ENCODE data around the gene LRRC47.
A peak's percentile ranks its signal among the peaks of the same experiment; 100 is the strongest.

LRRC47 gene

GRCh38 chr1:3746830-3747521 lies 49.3 kb downstream of the LRRC47 start:
- Histone ChIP-seq H2AFZ (ENCODE audit: low read depth, low read length) (peak overlapping the region; percentile 45; the same call in 1 of the 2 replicates), H3K9me3 (ENCODE audit: insufficient read depth, low read length) (no peaks in the 10 kb centered on the region), H3K4me3 (ENCODE audit: low read length) (peak overlapping the region; percentile 90), H4K20me1 (ENCODE audit: insufficient read depth, low read length) (0 out of 2 replicates have a peak, but pooled peaks cover 3% of the 10 kb centered on the region), H3K27ac (ENCODE audit: low read length) (no peak overlapping the region), H3K27me3 (ENCODE audit: low read depth, low read length) (peaks cover 5% of the 10 kb centered on the region; the same call in 1 of the 2 replicates), H3K9ac (ENCODE audit: low read length) (peak overlapping the region; percentile 65), H3K4me1 (ENCODE audit: low read length) (peaks cover 14% of the 10 kb centered on the region), H3K79me2 (ENCODE audit: low read length) (no peaks in the 10 kb centered on the region), H3K4me2 (ENCODE audit: low read length) (peak overlapping the region; percentile 67), H3K36me3 (replicated peaks; ENCODE audit: low read depth, low read length) (no peaks in the 10 kb centered on the region)
- TF ChIP-seq, protein P1, sequence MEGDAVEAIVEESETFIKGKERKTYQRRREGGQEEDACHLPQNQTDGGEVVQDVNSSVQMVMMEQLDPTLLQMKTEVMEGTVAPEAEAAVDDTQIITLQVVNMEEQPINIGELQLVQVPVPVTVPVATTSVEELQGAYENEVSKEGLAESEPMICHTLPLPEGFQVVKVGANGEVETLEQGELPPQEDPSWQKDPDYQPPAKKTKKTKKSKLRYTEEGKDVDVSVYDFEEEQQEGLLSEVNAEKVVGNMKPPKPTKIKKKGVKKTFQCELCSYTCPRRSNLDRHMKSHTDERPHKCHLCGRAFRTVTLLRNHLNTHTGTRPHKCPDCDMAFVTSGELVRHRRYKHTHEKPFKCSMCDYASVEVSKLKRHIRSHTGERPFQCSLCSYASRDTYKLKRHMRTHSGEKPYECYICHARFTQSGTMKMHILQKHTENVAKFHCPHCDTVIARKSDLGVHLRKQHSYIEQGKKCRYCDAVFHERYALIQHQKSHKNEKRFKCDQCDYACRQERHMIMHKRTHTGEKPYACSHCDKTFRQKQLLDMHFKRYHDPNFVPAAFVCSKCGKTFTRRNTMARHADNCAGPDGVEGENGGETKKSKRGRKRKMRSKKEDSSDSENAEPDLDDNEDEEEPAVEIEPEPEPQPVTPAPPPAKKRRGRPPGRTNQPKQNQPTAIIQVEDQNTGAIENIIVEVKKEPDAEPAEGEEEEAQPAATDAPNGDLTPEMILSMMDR (IDR thresholded peaks at IDR 0.05; ENCODE audit: low read depth, low read length): no peak
- TF ChIP-seq EZH2phosphoT487 (IDR thresholded peaks at IDR 0.05; ENCODE audit: low read depth): no peak

DNA sequence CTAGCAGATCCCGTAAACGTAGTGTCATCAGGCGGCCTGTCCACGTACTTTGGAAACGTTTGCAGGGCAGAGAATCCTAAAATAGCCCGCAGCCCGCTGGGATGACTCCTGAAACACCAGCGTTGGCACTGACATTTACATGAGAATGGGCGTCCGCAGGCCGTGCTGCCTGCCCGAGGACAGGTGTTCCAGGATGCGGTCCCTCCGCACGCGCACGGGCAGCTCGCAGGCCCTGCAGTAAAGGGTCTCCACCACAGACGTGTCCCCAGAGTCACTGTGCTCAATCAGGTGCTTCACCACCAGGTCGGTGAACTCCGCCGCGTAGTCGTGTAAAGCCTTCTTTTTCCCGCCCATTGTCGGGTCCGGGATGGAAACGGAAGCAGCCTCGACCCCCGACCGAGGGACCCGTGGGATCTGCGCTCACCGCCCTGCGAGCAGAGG lies 49.9 kb downstream of the LRRC47 start:
- Histone ChIP-seq H4K20me1 (ENCODE audit: insufficient read depth, low read length) (0 out of 2 replicates have a peak, but pooled peaks cover 3% of the 10 kb centered on the region), H3K4me3 (ENCODE audit: low read length) (peak overlapping the region; percentile 90), H3K9me3 (ENCODE audit: insufficient read depth, low read length) (no peaks in the 10 kb centered on the region), H2AFZ (ENCODE audit: low read depth, low read length) (no peak overlapping the region), H3K27me3 (ENCODE audit: low read depth, low read length) (peaks cover 5% of the 10 kb centered on the region; the same call in 1 of the 2 replicates), H3K36me3 (replicated peaks; ENCODE audit: low read depth, low read length) (no peaks in the 10 kb centered on the region), H3K79me2 (ENCODE audit: low read length) (no peaks in the 10 kb centered on the region), H3K27ac (ENCODE audit: low read length) (no peak overlapping the region), H3K4me2 (ENCODE audit: low read length) (peak overlapping the region; percentile 67), H3K4me1 (ENCODE audit: low read length) (peaks cover 14% of the 10 kb centered on the region), H3K9ac (ENCODE audit: low read length) (peak overlapping the region; percentile 65; the same call in 1 of the 2 replicates)
- TF ChIP-seq, protein P1 (IDR thresholded peaks at IDR 0.05; ENCODE audit: low read depth, low read length): no peak
- no peak for TF ChIP-seq EZH2phosphoT487 (IDR thresholded peaks at IDR 0.05; ENCODE audit: low read depth)

- H3K9ac ChIP-seq (ENCODE audit: low read length): no peak overlapping the region
- peak overlapping the region; percentile 67 for H3K4me2 ChIP-seq (ENCODE audit: low read length)
- H3K36me3 ChIP-seq (replicated peaks; ENCODE audit: low read depth, low read length): no peaks in the 10 kb centered on the region
- no peak overlapping the region for H3K27ac ChIP-seq (ENCODE audit: low read length)
- 0 out of 2 replicates have a peak, but pooled peaks cover 3% of the 10 kb centered on the region for H4K20me1 ChIP-seq (ENCODE audit: insufficient read depth, low read length)
- TF ChIP-seq, protein P1 (IDR thresholded peaks at IDR 0.05; ENCODE audit: low read depth, low read length): no peak
- TF ChIP-seq EZH2phosphoT487 (IDR thresholded peaks at IDR 0.05; ENCODE audit: low read depth): no peak
- no peak overlapping the region for H2AFZ ChIP-seq (ENCODE audit: low read depth, low read length)
- H3K79me2 ChIP-seq (ENCODE audit: low read length): no peaks in the 10 kb centered on the region
- no peaks in the 10 kb centered on the region for H3K9me3 ChIP-seq (ENCODE audit: insufficient read depth, low read length)
- H3K4me1 ChIP-seq (ENCODE audit: low read length): peaks cover 14% of the 10 kb centered on the region
- peak overlapping the region; percentile 90; the same call in 1 of the 2 replicates for H3K4me3 ChIP-seq (ENCODE audit: low read length)
- H3K27me3 ChIP-seq (ENCODE audit: low read depth, low read length): peaks cover 5% of the 10 kb centered on the region; the same call in 1 of the 2 replicates
Observed at GRCh38 chr1:3745590-3746381, 50.5 kb downstream of the LRRC47 start.

GRCh38 chr1:3745071-3745470 lies 51.2 kb downstream of the LRRC47 start:
- H3K9ac ChIP-seq (ENCODE audit: low read length): no peak overlapping the region
- no peak overlapping the region for H3K4me2 ChIP-seq (ENCODE audit: low read length)
- no peaks in the 10 kb centered on the region for H3K9me3 ChIP-seq (ENCODE audit: insufficient read depth, low read length)
- no peak overlapping the region for H3K4me3 ChIP-seq (ENCODE audit: low read length)
- TF ChIP-seq, protein P1 (IDR thresholded peaks at IDR 0.05; ENCODE audit: low read depth, low read length): no peak
- no peak for TF ChIP-seq EZH2phosphoT487 (IDR thresholded peaks at IDR 0.05; ENCODE audit: low read depth)
- no peak overlapping the region for H2AFZ ChIP-seq (ENCODE audit: low read depth, low read length)
- no peak overlapping the region for H3K27ac ChIP-seq (ENCODE audit: low read length)
- H3K79me2 ChIP-seq (ENCODE audit: low read length): no peaks in the 10 kb centered on the region
- H3K36me3 ChIP-seq (replicated peaks; ENCODE audit: low read depth, low read length): no peaks in the 10 kb centered on the region
- H3K27me3 ChIP-seq (ENCODE audit: low read depth, low read length): 0 out of 2 replicates have a peak, but pooled peaks cover 2% of the 10 kb centered on the region
- H3K4me1 ChIP-seq (ENCODE audit: low read length): peaks cover 14% of the 10 kb centered on the region
- H4K20me1 ChIP-seq (ENCODE audit: insufficient read depth, low read length): 0 out of 2 replicates have a peak, but pooled peaks cover 3% of the 10 kb centered on the region

Measured in OCI-LY3 (cell line).